SHP77 treated with DMSO at 0.1 percent for 48 hours (cell line): ENCODE data around the gene RRP12.
"Not testable (repeated sequence)": the region's sequence is repeated elsewhere in the genome, so short reads cannot be mapped to it uniquely, and the experiment has no call there.

Experiments
- DNase-seq: peaks from one replicate; lab custom pipeline; 2025; lab: John Stamatoyannopoulos, UW

RRP12 gene

GRCh38 chr10:97365761-97366351 lies 35.3 kb downstream of the RRP12 start:
- DNase-seq: no peak

GRCh38 chr10:97363071-97363470 lies 38.1 kb downstream of the RRP12 start:
- no peak for DNase-seq

- no peak for DNase-seq
These were observed 38.7 kb downstream of the RRP12 start for GRCh38 chr10:97362310-97363033.

- no peak for DNase-seq
These were observed 39.6 kb downstream of the RRP12 start for GRCh38 chr10:97361537-97361901.

- DNase-seq: no peak
These were observed 40.2 kb downstream of the RRP12 start for GRCh38 chr10:97360705-97361536.

- no peak for DNase-seq
These were observed 42.4 kb downstream of the RRP12 start for GRCh38 chr10:97358781-97359180.

- DNase-seq: no peak
These were observed 42.8 kb downstream of the RRP12 start for GRCh38 chr10:97358349-97358748.

GRCh38 chr10:97356918-97357317 lies 44.2 kb downstream of the RRP12 start:
- DNase-seq: no peak

- DNase-seq: no peak
These were observed 44.7 kb downstream of the RRP12 start for GRCh38 chr10:97356318-97356914.

- no peak for DNase-seq
These were observed 45.6 kb downstream of the RRP12 start for GRCh38 chr10:97355571-97355975.

- DNase-seq: no peak
These were observed 47.2 kb downstream of the RRP12 start for GRCh38 chr10:97353945-97354344.

- no peak for DNase-seq
These were observed 51.2 kb downstream of the RRP12 start for GRCh38 chr10:97349752-97350513.

- no peak for DNase-seq
These were observed 53.8 kb downstream of the RRP12 start for GRCh38 chr10:97347317-97347716.

- not testable (repeated sequence) for DNase-seq
These were observed 57.5 kb downstream of the RRP12 start for GRCh38 chr10:97343664-97344063.

- DNase-seq: no peak
These were observed 59.7 kb downstream of the RRP12 start for GRCh38 chr10:97341416-97341815.

- DNase-seq: no peak
These were observed 63.1 kb downstream of the RRP12 start for GRCh38 chr10:97338041-97338440.

GRCh38 chr10:97336942-97337831 lies 64.0 kb downstream of the RRP12 start:
- no peak for DNase-seq

- no peak for DNase-seq
These were observed 64.7 kb downstream of the RRP12 start for GRCh38 chr10:97336446-97336845.

GRCh38 chr10:97336006-97336405 lies 65.1 kb downstream of the RRP12 start:
- DNase-seq: no peak

GRCh38 chr10:97335188-97335619 lies 65.9 kb downstream of the RRP12 start:
- DNase-seq: no peak
